HG03039 (cell line): ENCODE measurements around the gene SIPA1L3.

Experiments
- ATAC-seq: cut with Tn5 transposase; IDR thresholded peaks from one replicate; pipeline ENCODE4 v1.9.1; 2021; ENCODE audit warnings: mild to moderate bottlenecking, moderate library complexity; ENCODE audit not compliant: unreplicated experiment

SIPA1L3 gene

GRCh38 chr19:38175422-38175821 is 268.4 kb downstream of the SIPA1L3 start:
- no peak for ATAC-seq

- ATAC-seq: no peak
These were observed 273.1 kb downstream of the SIPA1L3 start for GRCh38 chr19:38180071-38180470.

DNA sequence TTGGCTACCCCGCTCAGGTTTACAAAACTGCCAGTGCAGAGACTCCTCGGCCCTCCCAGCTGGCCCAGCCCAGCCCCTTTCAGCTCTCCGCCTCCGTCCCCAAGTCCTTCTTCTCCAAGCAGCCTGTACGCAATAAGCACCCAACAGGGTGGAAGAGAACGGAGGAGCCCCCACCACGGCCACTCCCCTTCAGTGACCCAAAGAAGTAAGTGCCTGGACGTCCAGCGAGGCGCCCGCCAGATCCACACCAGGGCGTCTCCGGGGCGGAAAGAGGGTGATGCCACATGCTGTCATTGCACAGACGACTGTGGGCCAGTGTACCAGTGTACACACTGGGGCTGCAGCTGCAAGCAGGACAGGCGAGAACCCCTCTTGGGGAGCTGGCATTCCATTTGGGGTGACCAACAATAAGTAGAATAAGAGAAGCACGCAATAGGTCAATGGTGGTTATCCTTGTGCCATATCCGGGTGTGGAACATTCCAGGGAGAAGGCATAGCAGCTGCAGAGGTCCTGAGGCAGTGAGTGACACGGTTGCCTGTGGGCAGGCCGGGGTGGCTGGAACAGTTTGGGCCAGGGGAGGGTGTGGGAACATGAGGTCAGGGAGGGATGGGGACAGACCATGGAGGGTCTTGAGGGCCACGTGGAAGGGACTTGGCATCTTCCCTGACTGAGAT is 275.7 kb downstream of the SIPA1L3 start:
- ATAC-seq: no peak

GRCh38 chr19:38183251-38183897 is 276.4 kb downstream of the SIPA1L3 start:
- ATAC-seq: no peak

- ATAC-seq: no peak
These were observed 277.8 kb downstream of the SIPA1L3 start for GRCh38 chr19:38184815-38185214.

DNA sequence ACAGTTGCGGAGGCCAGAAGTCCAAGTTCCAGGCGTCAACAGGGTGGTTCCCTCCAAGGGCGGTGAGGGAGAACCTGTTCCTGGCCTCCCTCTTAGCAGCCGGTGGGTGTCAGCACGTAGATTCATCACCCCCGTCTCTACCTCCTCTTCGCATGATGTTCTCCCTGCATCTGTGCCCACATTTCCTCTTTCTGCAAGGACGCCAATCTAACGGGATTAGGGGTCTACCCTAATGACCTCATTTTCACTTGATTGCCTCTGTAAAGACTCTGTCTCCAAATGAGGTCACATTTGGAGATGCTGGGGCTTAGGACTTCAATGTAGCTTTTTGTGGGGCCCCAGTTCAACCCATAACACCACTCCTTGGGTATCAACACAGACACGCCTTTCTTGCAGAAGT is 278.6 kb downstream of the SIPA1L3 start:
- ATAC-seq: no peak

DNA sequence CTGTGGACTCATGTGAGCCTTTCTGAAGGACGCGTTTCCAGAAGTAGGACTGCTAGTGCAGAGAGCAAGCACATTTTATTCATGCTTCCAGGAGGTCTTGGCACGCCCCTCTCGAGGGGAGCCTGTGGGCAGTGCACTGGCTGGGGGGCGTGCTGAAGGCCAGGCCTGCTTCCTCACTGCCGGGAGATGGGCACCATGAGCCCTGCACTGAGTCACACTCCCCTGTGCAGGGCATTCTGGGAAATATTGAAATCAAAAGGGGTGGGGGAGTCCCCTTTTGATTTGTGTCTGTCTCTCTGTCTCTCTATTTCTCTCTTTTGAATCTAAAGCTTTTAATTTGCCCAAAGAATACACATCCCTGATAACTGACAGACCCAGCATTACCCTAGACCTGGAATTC is 283.1 kb downstream of the SIPA1L3 start:
- no peak for ATAC-seq

- no peak for ATAC-seq
These were observed 283.8 kb downstream of the SIPA1L3 start for GRCh38 chr19:38190793-38191192.

DNA sequence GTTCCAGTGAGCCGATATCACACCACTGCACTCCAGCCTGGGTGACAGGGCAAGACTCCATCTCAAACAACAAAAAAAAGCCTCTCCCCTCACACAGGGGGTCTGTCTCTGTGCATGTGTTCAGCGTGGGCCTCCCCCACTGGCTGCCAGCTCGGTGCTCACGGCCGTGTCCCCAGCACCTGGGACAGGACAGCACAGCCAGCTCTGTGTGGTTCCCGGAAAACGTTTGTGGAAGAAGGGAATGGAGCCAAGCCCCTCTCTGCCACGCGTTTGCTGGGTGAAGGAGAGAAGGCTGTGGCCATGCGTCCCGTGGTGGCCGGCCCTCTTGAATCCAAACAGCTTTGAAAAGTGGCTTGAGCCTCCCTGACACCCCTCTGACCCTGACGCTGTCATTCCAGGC is 284.7 kb downstream of the SIPA1L3 start:
- ATAC-seq: no peak

DNA sequence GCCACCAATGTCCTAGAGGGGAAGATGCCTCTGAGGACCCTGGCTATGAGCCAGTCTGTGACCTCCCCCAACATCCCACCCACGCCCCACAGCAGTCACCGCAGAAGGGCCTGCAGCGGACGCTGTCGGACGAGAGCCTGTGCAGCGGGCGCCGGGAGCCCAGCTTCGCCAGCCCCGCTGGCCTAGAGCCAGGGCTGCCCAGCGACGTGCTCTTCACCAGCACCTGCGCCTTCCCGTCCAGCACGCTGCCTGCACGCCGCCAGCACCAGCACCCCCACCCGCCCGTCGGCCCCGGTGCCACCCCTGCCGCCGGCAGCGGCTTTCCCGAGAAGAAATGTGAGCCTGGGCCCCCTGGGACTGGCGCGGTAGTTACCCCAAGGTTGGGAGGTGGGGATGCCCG is 286.4 kb downstream of the SIPA1L3 start:
- no peak for ATAC-seq

DNA sequence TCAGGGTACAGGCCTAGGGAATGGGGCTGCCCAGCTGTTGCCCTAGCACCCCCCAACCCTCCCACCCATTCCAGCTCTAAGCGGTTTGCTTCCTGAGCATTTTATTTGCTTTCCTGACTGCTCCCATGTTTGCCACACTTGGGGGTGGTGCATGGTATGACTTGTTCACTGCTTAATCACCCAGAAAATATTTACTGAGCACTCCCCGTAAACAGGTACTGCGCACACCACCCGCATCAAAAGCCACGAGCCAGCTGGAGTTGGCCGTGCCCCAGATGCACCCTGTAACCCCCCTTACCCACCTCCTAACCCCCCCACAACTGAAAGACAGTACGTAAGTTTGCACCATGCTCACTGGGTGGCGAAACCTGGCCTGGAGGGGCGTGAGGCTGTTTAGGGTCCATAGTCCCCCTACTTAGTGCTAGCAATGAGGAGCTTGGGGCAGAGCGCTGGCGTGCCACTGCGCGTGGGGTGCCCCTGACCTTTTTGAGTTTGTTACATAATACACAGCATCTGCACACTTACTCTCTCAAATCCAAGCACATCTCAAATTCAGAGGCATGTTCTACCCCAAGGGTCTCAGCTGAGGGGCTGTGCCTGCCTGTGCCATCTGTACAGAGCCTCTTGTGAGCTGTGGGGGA is 287.2 kb downstream of the SIPA1L3 start:
- no peak for ATAC-seq

DNA sequence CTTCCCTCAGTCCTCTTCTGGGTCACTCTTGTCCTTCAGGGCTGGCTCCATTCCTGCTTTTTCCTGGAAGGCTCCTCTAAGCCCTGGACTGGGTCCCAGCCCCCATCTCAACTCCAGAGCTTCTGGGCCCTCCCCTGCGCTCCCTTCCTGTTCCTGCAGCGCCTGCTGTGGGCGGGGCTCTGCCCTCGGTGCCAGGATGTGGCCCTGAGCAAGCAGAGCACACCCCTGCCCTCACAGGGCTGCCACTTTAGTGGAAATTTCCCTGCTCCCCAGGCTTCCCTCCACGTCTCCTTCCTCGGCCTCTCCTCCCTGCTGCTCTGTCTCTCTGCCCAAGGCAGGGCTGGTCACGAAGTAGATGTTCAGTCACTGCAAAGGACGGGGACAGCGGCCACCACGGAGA is 288.2 kb downstream of the SIPA1L3 start:
- ATAC-seq: no peak

DNA sequence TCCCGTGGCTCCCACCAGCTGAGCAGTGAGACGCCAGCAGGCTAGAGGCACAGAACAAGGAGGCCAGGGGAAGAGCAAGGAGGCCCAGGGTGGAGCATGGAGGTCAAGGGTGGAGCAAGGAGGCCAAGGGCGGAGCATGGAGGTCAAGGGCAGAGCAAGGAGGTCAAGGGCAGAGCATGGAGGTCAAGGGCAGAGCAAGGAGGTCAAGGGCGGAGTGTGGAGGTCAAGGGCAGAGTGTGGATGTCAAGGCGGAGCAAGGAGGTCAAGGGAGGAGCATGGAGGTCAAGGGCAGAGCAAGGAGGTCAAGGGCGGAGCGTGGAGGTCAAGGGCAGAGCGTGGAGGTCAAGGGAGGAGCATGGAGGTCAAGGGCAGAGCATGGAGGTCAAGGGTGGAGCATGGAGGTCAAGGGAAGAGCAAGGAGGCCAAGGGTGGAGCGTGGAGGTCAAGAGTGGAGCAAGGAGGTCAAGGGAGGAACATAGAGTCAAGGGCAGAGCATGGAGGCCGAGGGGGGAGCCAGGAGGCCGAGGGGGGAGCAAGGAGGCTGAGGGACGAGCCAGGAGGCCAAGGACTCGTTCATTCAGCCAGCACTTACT is 289.3 kb downstream of the SIPA1L3 start:
- no peak for ATAC-seq

GRCh38 chr19:38196948-38197656 is 290.1 kb downstream of the SIPA1L3 start:
- no peak for ATAC-seq

DNA sequence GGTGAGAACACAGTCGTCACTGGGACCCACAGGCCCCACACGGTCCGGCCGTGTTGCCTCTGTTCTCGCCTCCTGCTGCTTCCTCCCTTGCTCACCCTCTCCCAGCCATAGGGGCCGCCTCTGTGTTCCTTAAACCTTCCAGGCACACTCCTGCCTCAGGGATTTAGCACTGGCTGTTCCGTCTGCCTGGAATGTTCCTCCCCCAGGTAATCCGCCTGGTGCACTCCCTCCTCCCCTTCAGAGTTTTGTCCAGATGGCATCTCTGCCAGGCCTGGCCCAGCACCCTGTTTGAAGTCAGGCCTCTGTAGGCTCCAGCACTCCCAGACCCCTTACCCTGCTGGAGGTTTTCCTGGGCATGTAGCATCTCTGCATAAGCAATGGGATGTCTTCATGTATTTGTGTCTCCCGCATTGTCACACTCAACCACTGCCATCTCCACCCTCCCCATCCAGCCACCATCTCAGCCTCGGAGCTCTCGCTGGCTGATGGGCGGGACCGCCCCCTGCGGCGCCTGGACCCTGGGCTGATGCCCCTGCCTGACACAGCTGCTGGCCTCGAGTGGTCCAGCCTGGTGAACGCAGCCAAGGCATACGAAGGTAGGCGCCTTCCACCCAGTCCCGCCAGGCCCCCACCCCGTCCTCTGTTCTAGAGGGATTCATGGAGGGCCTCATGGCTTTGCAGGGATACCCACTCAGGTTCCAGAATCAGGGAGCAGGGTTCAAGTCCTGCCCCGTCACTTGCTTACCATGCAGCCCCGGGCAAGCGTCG is 291.1 kb downstream of the SIPA1L3 start:
- no peak for ATAC-seq

- ATAC-seq: no peak
These were observed 292.3 kb downstream of the SIPA1L3 start for GRCh38 chr19:38199340-38199739.

DNA sequence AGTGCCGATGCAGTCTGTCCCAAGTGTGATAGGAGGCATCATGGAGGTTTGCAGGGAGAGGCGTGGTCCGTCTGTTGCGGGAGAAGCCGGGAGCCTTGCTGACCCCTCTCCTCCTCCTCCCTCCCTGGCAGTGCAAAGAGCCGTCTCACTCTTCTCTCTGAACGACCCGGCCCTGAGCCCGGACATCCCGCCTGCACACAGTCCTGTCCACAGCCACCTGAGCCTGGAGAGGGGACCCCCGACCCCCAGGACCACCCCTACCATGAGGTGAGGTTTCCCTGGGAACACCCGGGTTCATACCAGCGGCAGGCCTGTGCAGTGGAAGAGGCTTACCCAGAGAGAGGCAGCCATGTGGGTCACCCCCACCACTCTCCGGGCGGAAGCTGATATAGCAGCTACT is 294.7 kb downstream of the SIPA1L3 start:
- ATAC-seq: no peak

- ATAC-seq: no peak
These were observed 295.5 kb downstream of the SIPA1L3 start for GRCh38 chr19:38202504-38202903.

DNA sequence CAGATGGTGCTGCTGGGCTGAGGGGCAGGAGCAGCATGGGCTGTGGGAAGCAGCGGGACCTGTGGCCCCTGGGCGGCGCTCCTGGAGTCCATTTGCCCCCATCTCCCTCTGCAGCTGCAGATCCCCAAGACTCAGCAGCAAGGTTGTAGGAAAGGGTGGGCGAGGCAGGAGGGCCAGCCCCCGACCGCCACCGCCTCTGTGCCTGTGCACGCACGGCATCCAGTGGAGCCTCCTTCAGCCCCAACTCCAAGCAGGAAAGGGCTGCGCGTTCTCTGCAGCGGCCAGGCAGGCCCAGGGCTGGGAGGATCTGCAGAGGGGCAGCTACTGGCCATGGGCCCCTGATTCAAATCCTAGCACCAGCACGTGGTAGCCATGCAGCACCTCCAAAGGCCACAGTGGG is 296.2 kb downstream of the SIPA1L3 start:
- ATAC-seq: no peak

DNA sequence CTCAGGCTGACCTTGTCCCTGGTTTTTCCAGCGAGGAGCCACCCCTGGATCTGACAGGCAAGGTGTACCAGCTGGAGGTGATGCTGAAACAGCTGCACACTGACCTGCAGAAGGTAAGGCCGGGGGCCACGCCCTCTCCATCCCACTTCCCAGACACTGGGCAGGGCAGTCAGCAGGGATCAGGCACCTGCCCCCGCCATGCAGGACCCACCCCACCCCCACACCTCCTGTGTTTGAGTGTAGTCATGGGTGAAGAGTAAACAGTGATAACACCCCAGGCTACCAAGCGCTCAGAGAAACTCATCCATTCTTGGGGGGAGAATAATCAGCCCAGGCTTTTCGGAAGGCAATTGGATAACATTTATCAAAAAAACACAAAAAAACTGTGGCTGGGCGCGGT is 297.1 kb downstream of the SIPA1L3 start:
- no peak for ATAC-seq

DNA sequence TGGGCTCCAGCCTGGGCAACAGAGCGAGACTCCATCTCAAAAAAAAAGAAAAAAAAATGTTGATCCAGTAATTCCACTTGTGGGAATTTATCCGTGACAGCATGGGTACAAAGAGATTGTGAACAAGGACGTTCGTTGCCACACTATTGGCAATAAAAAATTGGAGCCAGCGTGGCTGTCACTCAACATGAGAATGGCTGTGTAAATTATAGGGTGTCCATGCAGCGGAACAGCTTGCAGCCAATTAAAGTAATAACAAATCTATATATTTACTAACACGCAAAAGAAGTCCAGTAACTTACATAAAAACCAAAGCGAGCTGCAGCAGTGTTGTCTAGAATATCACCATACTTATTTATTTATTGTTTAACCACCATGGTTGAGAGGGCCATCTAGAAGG is 297.7 kb downstream of the SIPA1L3 start:
- ATAC-seq: no peak
